GM23248 (cell line): Measurements from ENCODE around the gene UBP1. TPM values are rescaled to one million over a fixed set of nuclear protein-coding genes. Genes with fewer than 3 reads are reported as not detected.

Experiments used
- DNase-seq: peaks from one replicate; pipeline ENCODE4 v3.0.0-alpha.2; 2015
- H2AFZ ChIP-seq: fragments of 200-600 bp; sonication (generic); 2 replicates; pipeline ENCODE4 v1.6.1; 2016; ENCODE audit warnings: antibody characterized with exemption
- H3F3A ChIP-seq: fragments of 200-600 bp; sonication (generic); 2 replicates; pipeline ENCODE4 v1.6.1; 2016; ENCODE audit warnings: mild to moderate bottlenecking, antibody characterized with exemption, mixed run types; ENCODE audit not compliant: insufficient read depth
- H3K27ac ChIP-seq: fragments of 200-600 bp; sonication (generic); 2 replicates; pipeline ENCODE4 v1.5.1; 2016; ENCODE audit warnings: mild to moderate bottlenecking
- H3K27me3 ChIP-seq: fragments of 200-600 bp; sonication (generic); replicated peaks from 2 replicates; pipeline ENCODE4 v1.6.1; 2016; ENCODE audit warnings: mild to moderate bottlenecking; ENCODE audit not compliant: insufficient read depth
- H3K36me3 ChIP-seq: fragments of 200-600 bp; sonication (generic); 2 replicates; pipeline ENCODE4 v1.6.1; 2016; ENCODE audit warnings: low read depth, mild to moderate bottlenecking
- H3K4me1 ChIP-seq: fragments of 200-600 bp; sonication (generic); 2 replicates; pipeline ENCODE4 v1.6.1; 2016; ENCODE audit warnings: mild to moderate bottlenecking; ENCODE audit not compliant: insufficient read depth
- H3K4me2 ChIP-seq: fragments of 200-600 bp; sonication (generic); one replicate; pipeline ENCODE4 v1.6.1; 2016; ENCODE audit warnings: mild to moderate bottlenecking; ENCODE audit not compliant: unreplicated experiment
- H3K4me3 ChIP-seq: fragments of 200-600 bp; sonication (generic); 2 replicates; pipeline ENCODE4 v1.5.1; 2016; ENCODE audit warnings: mild to moderate bottlenecking
- H3K79me2 ChIP-seq: fragments of 200-600 bp; sonication (generic); 2 replicates; pipeline ENCODE4 v1.6.1; 2016; ENCODE audit warnings: mild to moderate bottlenecking; ENCODE audit not compliant: insufficient read depth
- H3K9ac ChIP-seq: fragments of 200-600 bp; sonication (generic); 2 replicates; pipeline ENCODE4 v1.6.1; 2016; ENCODE audit warnings: mild to moderate bottlenecking
- H3K9me2 ChIP-seq: fragments of 200-600 bp; sonication (generic); 2 replicates; pipeline ENCODE4 v1.6.1; 2016; ENCODE audit warnings: mixed run types, mild to moderate bottlenecking, moderate library complexity; ENCODE audit not compliant: insufficient read depth
- H3K9me3 ChIP-seq: fragments of 200-600 bp; sonication (generic); one replicate; pipeline ENCODE4 v1.6.1; 2017; ENCODE audit warnings: low read depth
- H4K20me1 ChIP-seq: fragments of 200-600 bp; sonication (generic); 2 replicates; pipeline ENCODE4 v1.6.0; 2016; ENCODE audit not compliant: insufficient read depth
- EZH2 ChIP-seq: fragments of 200-600 bp; sonication (generic); IDR thresholded peaks from 2 replicates; pipeline ENCODE4 v1.6.1; 2018; ENCODE audit warnings: antibody characterized with exemption, mild to moderate bottlenecking; ENCODE audit not compliant: insufficient read depth, poor library complexity, severe bottlenecking
- EZH2phosphoT487 ChIP-seq: fragments of 200-600 bp; sonication (generic); IDR thresholded peaks from 2 replicates; pipeline ENCODE4 v1.6.1; 2018; ENCODE audit warnings: antibody characterized with exemption, moderate library complexity, mild to moderate bottlenecking, low read depth; ENCODE audit not compliant: insufficient read depth
- WGBS, 2 experiments: methylation state at CpG; one replicate each; pipeline ENCODE4 v1.1.6; 2015 to 2017; ENCODE audit warnings: low lambda C conversion rate in 2 of 2, low coverage in 1 of 2; ENCODE audit errors: missing lambda C conversion rate in 2 of 2; 5-methylcytosine and 5-hydroxymethylcytosine counted together
- in situ Hi-C: fragments of 300-500 bp; cut with MboI; formaldehyde crosslinking; loops from 2 replicates; pipeline ENCODE4 v1.15.0; 2020
- polyA plus RNA-seq: library from polyadenylated mRNA; unstranded; fragments of >200 nt; fragmentation: Nextera tagmentation; extraction: Ambion mirVana; gene quantifications from 2 replicates; pipeline ENCODE4 v1.2.1, GENCODE V29; 2016
- total RNA-seq: library from RNA; depleted of rRNA; stranded (reverse); fragments of >200 nt; shearing (Covaris generic); gene quantifications from 2 replicates; pipeline ENCODE4 v1.2.3, GENCODE V29; 2014

The UBP1 gene
- total and polyA plus RNA-seq, 2 experiments from 2014 or later = 12.5 to 38.7 TPM

- H3K79me2 ChIP-seq = peaks cover 40% of the 10 kb centered on the region
Measured at GRCh38 chr3:33401781-33402180, 38.4 kb downstream of the UBP1 start.

DNA sequence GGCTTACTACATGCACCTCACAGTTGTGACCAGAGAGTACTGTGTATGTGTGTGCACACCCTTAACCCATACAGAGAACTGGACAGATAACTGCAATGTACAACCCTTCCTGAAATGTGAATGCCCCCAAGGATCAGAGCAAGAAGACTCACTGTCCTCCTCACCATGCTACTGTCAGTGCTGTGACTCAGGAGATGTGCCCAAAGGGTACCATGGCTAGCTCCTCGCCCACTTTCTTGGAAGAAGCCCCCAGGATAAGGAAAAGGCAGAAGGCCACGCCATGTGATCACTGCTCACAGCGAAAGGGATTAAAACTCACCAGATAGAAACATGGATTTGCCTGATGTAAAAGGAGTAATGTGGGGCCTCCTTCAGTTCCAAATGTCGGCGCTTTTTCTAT, 41.8 kb downstream of the UBP1 start:
- 97% methylated on average over 5 of the region's 5 CpGs for WGBS, 2 experiments
- H3K9me3 ChIP-seq = no peaks in the 10 kb centered on the region
- H3F3A ChIP-seq = peaks cover 47% of the 10 kb centered on the region
- H3K79me2 ChIP-seq = peaks cover 38% of the 10 kb centered on the region; the same call in 1 of the 2 replicates
- TF ChIP-seq EZH2 (no peak), EZH2phosphoT487 (no peak)
- peaks cover 71% of the 10 kb centered on the region for H3K36me3 ChIP-seq
- DNase-seq = no peak
- H3K4me2 ChIP-seq = no peak overlapping the region
- in situ Hi-C loops = no loop called here
- no peak overlapping the region for H3K4me3 ChIP-seq
- H3K9ac ChIP-seq = no peak overlapping the region
- peaks cover 22% of the 10 kb centered on the region for H3K4me1 ChIP-seq
- H3K27ac ChIP-seq = no peak overlapping the region
- no peaks in the 10 kb centered on the region for H3K27me3 ChIP-seq
- H4K20me1 ChIP-seq = no peaks in the 10 kb centered on the region
- H3K9me2 ChIP-seq = no peaks in the 10 kb centered on the region
- no peak overlapping the region for H2AFZ ChIP-seq

More at GRCh38 chr3:33401781-33402180, 38.4 kb downstream of the UBP1 start:
- Histone ChIP-seq H3K9ac (no peak overlapping the region), H3K4me3 (no peak overlapping the region), H3K9me2 (no peaks in the 10 kb centered on the region), H4K20me1 (no peaks in the 10 kb centered on the region), H3K27ac (peak overlapping the region; percentile 33), H3K4me2 (peak overlapping the region; percentile 14), H3K9me3 (no peaks in the 10 kb centered on the region), H3K36me3 (peaks cover 65% of the 10 kb centered on the region), H3K27me3 (no peaks in the 10 kb centered on the region), H3F3A (peaks cover 27% of the 10 kb centered on the region), H3K4me1 (peaks cover 15% of the 10 kb centered on the region), H2AFZ (no peak overlapping the region)
- in situ Hi-C loops = no loop called here
- DNase-seq = peak; percentile 43
- 53 to 58% methylated on average over 2 of the region's 2 CpGs for WGBS, 2 experiments
- TF ChIP-seq EZH2phosphoT487 = no peak
- TF ChIP-seq EZH2 = no peak

DNA sequence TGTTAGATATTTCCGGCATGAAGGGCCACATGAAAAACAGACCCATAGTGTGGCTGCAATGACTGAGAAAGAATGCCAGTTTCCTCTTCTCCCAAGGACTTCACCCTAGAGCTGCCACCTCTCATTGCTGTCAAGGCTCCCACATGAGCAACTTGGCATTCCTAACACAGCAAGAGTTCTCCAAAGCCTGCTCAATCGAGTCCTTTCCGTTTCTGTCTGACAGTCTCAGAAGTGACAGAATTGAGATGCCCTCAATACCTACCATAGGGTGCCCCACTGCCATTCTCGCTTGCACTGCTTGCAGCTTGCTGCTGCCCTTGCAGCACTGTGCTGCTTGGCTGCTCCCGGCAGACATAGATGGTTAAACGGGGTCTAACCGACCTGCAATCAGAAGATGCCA, 44.3 kb downstream of the UBP1 start:
- Histone ChIP-seq H3K9me2 (no peaks in the 10 kb centered on the region), H2AFZ (no peak overlapping the region), H3K36me3 (peaks cover 73% of the 10 kb centered on the region), H4K20me1 (no peaks in the 10 kb centered on the region), H3K27me3 (no peaks in the 10 kb centered on the region), H3K4me2 (no peak overlapping the region), H3K4me1 (peaks cover 30% of the 10 kb centered on the region), H3K79me2 (peaks cover 38% of the 10 kb centered on the region; the same call in 1 of the 2 replicates), H3K27ac (no peak overlapping the region), H3K4me3 (no peak overlapping the region), H3K9me3 (no peaks in the 10 kb centered on the region), H3K9ac (no peak overlapping the region), H3F3A (peaks cover 36% of the 10 kb centered on the region)
- DNase-seq = no peak
- 72 to 76% methylated on average over 7 of the region's 7 CpGs for WGBS, 2 experiments
- TF ChIP-seq EZH2 (no peak), EZH2phosphoT487 (no peak)
- in situ Hi-C loops = no loop called here

DNA sequence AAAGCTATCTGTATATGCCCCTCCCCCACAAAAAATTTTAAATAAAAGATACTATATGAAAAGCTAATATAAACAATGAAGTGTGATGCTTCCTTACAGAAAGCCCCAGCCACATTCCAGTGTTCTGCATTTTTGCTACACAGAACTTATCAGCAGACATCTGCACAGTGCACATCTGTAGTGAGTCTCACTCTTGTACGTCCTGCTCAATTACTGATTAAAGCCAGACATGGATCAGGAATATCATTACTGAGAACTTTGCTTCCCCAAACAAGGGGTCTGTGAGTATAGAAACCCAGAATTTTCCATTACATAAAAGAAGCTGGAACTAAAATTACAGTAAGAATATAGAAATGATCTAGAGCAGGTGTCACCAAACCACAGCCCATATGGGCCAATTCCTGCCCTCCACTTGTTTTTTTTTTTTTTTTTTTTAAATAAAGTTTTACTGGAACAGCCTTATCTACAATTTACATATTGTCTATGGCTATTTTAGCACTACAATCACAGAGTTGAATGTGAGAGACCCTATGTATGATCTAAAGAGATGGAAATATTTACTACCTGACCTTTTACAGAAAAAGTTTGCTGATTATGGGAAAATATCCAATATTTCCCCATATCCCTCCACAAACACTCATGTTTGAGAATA, 45.7 kb downstream of the UBP1 start:
- no peaks in the 10 kb centered on the region for H4K20me1 ChIP-seq
- 85 to 92% methylated on average over 1 of the region's 1 CpG for WGBS, 2 experiments
- TF ChIP-seq EZH2 (no peak), EZH2phosphoT487 (no peak)
- no peak for DNase-seq
- H3K4me2 ChIP-seq = no peak overlapping the region
- no peaks in the 10 kb centered on the region for H3K9me2 ChIP-seq
- peaks cover 30% of the 10 kb centered on the region for H3K4me1 ChIP-seq
- no peak overlapping the region for H3K4me3 ChIP-seq
- peaks cover 66% of the 10 kb centered on the region for H3K36me3 ChIP-seq
- in situ Hi-C loops = no loop called here
- no peaks in the 10 kb centered on the region for H3K27me3 ChIP-seq
- no peak overlapping the region for H2AFZ ChIP-seq
- H3K27ac ChIP-seq = no peak overlapping the region
- H3K9me3 ChIP-seq = no peaks in the 10 kb centered on the region
- no peak overlapping the region for H3K9ac ChIP-seq
- peaks cover 36% of the 10 kb centered on the region for H3F3A ChIP-seq
- H3K79me2 ChIP-seq = peaks cover 29% of the 10 kb centered on the region; the same call in 1 of the 2 replicates
